ENCODE results near the gene ALDH1A1. TPM values are rescaled to one million over a fixed set of nuclear protein-coding genes. Genes with fewer than 3 reads are reported as not detected.

Gene ALDH1A1
- total RNA-seq, 1 experiment from 2014 or later, result 4.4 TPM

DNA sequence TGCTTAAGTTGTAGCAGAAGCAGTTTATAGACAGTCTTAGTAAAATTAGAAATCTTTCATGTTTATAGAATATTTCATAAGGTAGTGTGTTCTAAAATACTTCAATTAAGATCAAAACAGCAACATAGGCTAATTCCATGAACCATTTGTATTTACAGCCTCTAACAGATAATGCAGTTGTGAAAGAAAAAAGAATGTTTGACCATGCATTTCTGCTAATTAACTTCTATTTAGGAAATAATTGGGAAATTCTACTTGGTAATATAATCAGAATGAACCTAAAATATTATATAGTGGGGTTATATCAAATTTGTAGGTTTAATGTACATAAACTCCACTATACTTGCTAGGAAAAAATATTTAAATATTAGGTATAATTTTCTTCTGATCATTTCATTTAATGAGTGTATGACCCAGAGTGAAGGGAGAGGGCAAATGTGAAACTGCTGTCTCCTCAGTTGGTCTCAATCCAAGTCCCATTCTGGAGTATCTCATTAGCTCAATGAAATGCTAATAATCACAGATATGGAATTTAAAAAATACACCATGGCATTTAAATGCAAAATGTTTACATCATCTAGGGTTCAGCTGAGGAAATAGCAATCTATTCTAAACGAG lies 34.9 kb downstream of the ALDH1A1 start:
- no peak for DNase-seq (ENCODE audit: low spot score)

- DNase-seq (ENCODE audit: low spot score), result no peak
Observed at GRCh38 chr9:72915659-72916058, 37.2 kb downstream of the ALDH1A1 start.

GRCh38 chr9:72914750-72915149 lies 38.1 kb downstream of the ALDH1A1 start:
- no peak for DNase-seq (ENCODE audit: low spot score)

DNA sequence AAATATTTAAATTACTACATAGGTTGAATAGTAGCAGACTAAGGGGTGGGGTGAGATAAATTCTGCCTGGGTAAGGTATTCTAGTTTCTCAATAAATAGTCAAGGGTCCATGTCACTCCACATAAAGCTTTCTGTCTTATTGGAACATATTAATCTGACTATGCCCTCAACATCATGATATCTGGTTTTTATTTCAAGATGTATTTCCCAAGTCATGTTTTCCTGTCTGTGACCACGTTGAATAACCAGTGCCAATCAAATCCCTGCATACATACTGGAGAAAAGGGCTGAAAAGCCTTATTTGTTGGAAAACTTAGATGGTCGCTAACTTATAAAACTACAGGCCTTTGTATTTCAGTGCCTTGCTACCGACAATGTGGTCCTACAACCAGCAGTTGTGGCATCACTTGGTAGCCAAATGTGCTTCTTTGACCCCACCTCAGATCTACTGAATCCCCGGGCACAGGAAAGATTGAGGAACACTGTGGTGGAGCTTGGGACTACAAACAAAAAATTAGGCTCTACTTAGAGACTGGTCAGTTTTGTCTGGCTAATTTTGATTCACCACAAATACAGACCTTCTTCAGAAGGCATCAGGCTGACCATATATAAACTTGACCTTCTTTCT lies 39.4 kb downstream of the ALDH1A1 start:
- no peak for DNase-seq (ENCODE audit: low spot score)

GRCh38 chr9:72912476-72913381 lies 40.1 kb downstream of the ALDH1A1 start:
- no peak for DNase-seq (ENCODE audit: low spot score)

GRCh38 chr9:72911816-72912215 lies 41.0 kb downstream of the ALDH1A1 start:
- DNase-seq (ENCODE audit: low spot score), result no peak

GRCh38 chr9:72911247-72911775 lies 41.5 kb downstream of the ALDH1A1 start:
- DNase-seq (ENCODE audit: low spot score), result no peak

DNA sequence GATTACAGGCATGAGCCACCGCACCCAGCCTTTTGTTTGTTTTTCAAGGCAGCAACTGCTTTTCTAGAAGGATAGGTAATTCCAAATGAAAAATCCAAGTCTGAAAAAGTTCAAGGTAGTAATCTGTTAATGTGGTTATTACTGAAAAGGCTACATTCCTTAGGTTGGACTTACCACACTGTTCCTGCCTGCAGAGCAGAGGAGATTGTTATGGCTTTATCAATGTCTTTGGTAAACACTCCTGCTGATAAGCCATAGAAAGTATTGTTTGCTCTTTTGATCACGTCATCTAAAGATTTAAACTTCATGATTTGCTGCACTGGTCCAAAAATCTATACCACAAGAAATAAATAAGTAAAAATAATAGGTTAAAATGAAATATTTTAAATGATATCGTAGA lies 43.4 kb downstream of the ALDH1A1 start:
- DNase-seq (ENCODE audit: low spot score), result no peak

- DNase-seq (ENCODE audit: low spot score), result no peak
Observed at GRCh38 chr9:72907421-72907820, 45.4 kb downstream of the ALDH1A1 start.

DNA sequence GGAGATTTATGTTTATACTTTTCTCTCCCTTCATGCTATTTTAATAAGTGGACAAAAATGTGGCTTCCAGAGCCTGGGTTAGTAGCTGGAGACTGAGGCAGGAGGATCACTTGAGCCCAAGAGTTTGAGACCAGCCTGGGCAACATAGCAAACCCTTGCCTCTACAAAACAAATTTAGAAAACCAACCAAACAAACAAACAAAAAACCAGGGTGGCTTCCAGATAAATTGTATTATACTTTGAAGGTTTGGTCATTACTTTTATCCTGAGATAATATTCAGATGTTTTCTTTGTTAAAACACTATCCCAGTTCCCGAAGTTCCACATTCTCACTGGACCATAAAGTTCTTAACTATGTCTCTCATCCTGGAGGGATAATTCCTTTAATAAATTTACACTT lies 46.0 kb downstream of the ALDH1A1 start:
- DNase-seq (ENCODE audit: low spot score), result no peak

- no peak for DNase-seq (ENCODE audit: low spot score)
Observed at GRCh38 chr9:72905514-72906480, 47.1 kb downstream of the ALDH1A1 start.

DNA sequence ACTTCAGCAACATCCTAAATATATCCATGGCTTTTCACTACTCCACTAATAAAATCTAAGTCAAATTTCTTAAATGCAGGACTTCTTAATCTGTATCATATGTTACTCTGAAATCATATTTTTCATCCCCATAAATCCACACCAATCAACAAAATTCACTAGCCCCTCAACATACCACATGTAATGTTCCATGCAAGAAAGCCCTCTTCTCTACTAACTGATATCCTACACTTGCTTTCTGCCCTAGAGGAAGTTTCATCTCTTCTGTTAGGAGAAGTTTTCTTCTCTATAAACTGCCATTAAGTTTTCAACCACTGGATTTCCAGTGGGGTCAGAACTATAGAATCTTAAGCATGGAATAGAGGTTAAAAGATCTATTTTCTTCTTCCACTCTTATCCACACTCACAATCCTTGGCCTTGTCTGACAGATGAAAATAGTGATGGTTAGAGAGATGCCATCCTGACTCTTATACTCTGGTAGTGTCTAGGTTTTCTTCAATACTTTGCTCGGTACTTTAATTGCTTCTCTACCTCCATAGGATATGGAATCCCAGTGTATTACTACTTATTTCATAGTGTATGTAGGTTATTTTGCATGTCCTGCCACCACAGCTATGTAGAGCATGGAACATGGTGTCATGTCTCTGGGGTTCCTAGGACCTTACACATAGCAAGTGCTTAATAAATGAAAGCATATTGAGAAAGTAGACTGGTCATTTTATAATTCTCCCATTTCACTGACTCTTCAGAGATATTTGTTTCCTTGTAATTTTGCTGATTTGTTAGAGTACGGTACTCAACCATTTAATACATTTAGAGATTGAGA lies 48.4 kb downstream of the ALDH1A1 start:
- DNase-seq (ENCODE audit: low spot score), result no peak

DNA sequence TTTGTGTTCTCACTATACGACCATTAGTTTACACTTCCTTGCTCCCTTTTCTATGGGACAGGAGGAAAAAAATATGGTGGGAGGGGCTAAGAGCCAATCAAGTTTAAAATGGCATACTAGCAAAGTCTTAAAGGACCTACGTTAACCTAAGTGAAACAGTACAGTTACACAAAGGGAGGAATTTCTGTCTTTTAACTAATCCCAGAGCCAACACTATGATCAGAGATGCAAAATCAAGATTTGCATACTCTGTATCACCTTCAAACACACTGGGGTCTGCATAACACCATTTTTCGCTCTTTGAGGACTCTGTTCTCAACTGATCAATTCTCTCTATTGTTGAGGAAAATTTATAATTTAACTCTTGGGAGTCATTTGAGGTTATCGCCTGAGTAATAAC lies 49.8 kb downstream of the ALDH1A1 start:
- DNase-seq (ENCODE audit: low spot score), result no peak

DNA sequence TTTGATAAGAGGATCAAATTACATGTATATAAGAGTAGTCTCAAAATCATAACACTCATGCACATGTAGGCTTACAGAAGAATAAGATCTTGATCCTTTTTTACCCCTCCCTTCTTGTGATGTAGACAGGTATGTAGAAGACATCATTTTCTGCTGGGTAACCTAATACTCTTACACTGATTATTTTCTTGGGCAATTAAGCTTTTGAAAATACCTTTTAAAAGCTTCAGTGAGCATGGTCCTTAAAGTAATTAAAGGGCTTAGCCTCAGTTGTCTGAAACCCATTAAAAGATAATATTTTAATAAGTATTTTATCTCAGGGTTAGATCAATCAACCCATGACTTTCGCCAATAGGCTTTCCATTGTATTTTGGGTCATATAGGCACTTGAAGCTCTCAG lies 50.6 kb downstream of the ALDH1A1 start:
- DNase-seq (ENCODE audit: low spot score), result no peak

DNA sequence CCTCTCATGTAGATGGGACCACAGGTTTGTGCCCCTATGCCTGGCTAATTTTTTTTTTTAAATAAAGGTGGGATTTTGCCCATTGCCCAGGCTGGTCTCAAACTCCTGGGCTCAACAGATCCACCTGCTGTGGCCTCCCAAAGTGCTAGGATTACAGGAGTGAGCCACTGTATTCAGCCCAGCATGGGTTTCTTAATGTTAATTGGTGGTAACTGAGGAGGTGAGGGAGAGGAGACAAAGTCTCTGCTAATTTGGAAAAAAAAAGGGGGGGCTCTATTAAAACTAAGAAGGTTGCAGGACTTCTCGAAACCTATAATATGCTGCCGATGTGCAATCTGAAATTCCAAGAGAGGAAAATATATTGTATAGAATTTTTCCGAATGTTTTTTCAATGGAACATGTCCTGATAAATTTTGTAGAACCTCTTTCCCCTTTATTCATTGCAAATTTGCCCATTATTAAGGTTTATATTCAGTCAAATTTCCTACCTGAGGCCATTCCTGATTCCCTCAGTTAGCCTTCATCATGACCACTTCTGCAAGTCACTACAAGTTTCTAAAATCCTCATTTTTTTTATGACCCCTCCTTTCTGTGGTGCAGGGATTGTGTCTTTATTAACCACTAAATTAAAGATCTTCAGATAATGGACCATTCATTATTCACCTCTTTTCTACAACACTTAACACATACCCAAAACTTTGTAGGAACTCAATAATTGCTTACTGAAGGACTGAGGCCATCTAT lies 52.9 kb downstream of the ALDH1A1 start:
- DNase-seq (ENCODE audit: low spot score), result no peak

GRCh38 chr9:72898784-72899733 lies 53.8 kb downstream of the ALDH1A1 start:
- no peak for DNase-seq (ENCODE audit: low spot score)

- no peak for DNase-seq (ENCODE audit: low spot score)
Observed at GRCh38 chr9:72898360-72898759, 54.5 kb downstream of the ALDH1A1 start.

DNA sequence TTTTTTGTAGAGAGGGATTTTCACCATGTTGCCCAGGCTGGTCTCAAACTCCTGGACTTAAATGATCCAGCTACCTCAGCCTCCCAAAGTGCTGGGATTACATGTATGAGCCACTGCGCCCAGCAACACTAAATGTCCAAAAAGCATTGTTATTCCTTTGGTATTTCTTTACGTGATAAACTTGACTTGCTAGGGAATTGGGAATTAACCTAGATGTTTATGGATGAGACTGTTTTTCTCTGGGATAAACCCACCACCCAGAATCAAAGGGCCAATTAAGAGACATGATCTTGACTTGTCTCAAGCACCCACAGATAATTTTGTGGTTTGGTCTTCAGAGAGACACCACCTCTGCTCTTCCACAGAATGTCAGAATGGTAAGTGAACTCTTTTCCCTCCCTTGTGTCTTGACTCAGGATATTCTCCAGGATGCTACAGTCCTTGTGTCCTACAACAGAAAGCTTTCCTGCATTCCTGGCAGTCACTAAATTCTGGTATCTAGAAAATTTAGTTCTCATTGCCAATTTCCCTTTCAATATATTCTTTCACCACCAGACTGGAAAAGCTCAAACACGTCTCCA lies 55.7 kb downstream of the ALDH1A1 start:
- DNase-seq (ENCODE audit: low spot score), result no peak
